Measurements from ENCODE around the gene DCLK1. TPM values are rescaled to one million over a fixed set of nuclear protein-coding genes. Genes with fewer than 3 reads are reported as not detected.
A peak's percentile ranks its signal among the peaks of the same experiment; 100 is the strongest.

DCLK1 gene
- total RNA-seq, 1 donor from 2014 or later, result 6.4 TPM

- Histone ChIP-seq H3K4me2 (no peak overlapping the region), H3K9me3 (ENCODE audit: low read depth) (no peaks in the 10 kb centered on the region), H3K79me2 (ENCODE audit: low read depth) (no peaks in the 10 kb centered on the region), H3K27ac (no peak overlapping the region), H4K20me1 (ENCODE audit: low read depth) (no peaks in the 10 kb centered on the region), H3K4me1 (peaks cover 14% of the 10 kb centered on the region), H3F3A (ENCODE audit: low read depth) (no peaks in the 10 kb centered on the region), H3K27me3 (no peaks in the 10 kb centered on the region), H2AFZ (replicated peaks) (no peak overlapping the region), H3K9ac (no peak overlapping the region), H3K4me3 (no peak overlapping the region), H3K36me3 (no peaks in the 10 kb centered on the region)
- H3K36me3 Mint-ChIP-seq, result no peaks in the 10 kb centered on the region
- no peak overlapping the region for H3K27ac Mint-ChIP-seq
- H3K4me1 Mint-ChIP-seq, result peaks cover 15% of the 10 kb centered on the region
- H3K27me3 Mint-ChIP-seq (ENCODE audit: insufficient read depth, low read depth), result no peaks in the 10 kb centered on the region
- TF ChIP-seq EZH2phosphoT487 (IDR thresholded peaks at IDR 0.05), result no peak
- TF ChIP-seq EZH2 (IDR thresholded peaks at IDR 0.05), result no peak
- no peak for TF ChIP-seq CTCF (IDR thresholded peaks at IDR 0.05)
- peaks cover 2% of the 10 kb centered on the region for H3K9me3 Mint-ChIP-seq
- H3K4me3 Mint-ChIP-seq, result no peak overlapping the region
- no peak for DNase-seq (ENCODE audit: low spot score)
Observed at GRCh38 chr13:35909091-35909490, 222.1 kb downstream of the DCLK1 start.

GRCh38 chr13:35908226-35908625, 223.0 kb downstream of the DCLK1 start:
- Histone ChIP-seq H3K9me3 (ENCODE audit: low read depth) (no peaks in the 10 kb centered on the region), H3K4me2 (no peak overlapping the region), H2AFZ (replicated peaks) (no peak overlapping the region), H4K20me1 (ENCODE audit: low read depth) (no peaks in the 10 kb centered on the region), H3K36me3 (no peaks in the 10 kb centered on the region), H3K27me3 (no peaks in the 10 kb centered on the region), H3K9ac (no peak overlapping the region), H3K4me3 (no peak overlapping the region), H3K4me1 (peaks cover 14% of the 10 kb centered on the region), H3K27ac (no peak overlapping the region), H3F3A (ENCODE audit: low read depth) (no peaks in the 10 kb centered on the region), H3K79me2 (ENCODE audit: low read depth) (no peaks in the 10 kb centered on the region)
- H3K27ac Mint-ChIP-seq, result no peak overlapping the region
- TF ChIP-seq EZH2phosphoT487 (IDR thresholded peaks at IDR 0.05), result no peak
- TF ChIP-seq EZH2 (IDR thresholded peaks at IDR 0.05), result no peak
- TF ChIP-seq CTCF (IDR thresholded peaks at IDR 0.05), result no peak
- H3K36me3 Mint-ChIP-seq, result no peaks in the 10 kb centered on the region
- H3K4me1 Mint-ChIP-seq, result peaks cover 15% of the 10 kb centered on the region
- H3K27me3 Mint-ChIP-seq (ENCODE audit: insufficient read depth, low read depth), result no peaks in the 10 kb centered on the region
- peak; percentile 18 for DNase-seq (ENCODE audit: low spot score)
- H3K9me3 Mint-ChIP-seq, result peaks cover 2% of the 10 kb centered on the region
- no peak overlapping the region for H3K4me3 Mint-ChIP-seq

- no peaks in the 10 kb centered on the region for H3K27me3 Mint-ChIP-seq (ENCODE audit: insufficient read depth, low read depth)
- Histone ChIP-seq H4K20me1 (ENCODE audit: low read depth) (no peaks in the 10 kb centered on the region), H3K9me3 (ENCODE audit: low read depth) (no peaks in the 10 kb centered on the region), H3K36me3 (no peaks in the 10 kb centered on the region), H2AFZ (replicated peaks) (no peak overlapping the region), H3K4me2 (no peak overlapping the region), H3K9ac (no peak overlapping the region), H3K4me1 (peaks cover 14% of the 10 kb centered on the region), H3K27ac (no peak overlapping the region), H3F3A (ENCODE audit: low read depth) (no peaks in the 10 kb centered on the region), H3K27me3 (no peaks in the 10 kb centered on the region), H3K4me3 (no peak overlapping the region), H3K79me2 (ENCODE audit: low read depth) (no peaks in the 10 kb centered on the region)
- no peaks in the 10 kb centered on the region for H3K36me3 Mint-ChIP-seq
- DNase-seq (ENCODE audit: low spot score), result no peak
- no peak overlapping the region for H3K27ac Mint-ChIP-seq
- no peak overlapping the region for H3K4me3 Mint-ChIP-seq
- TF ChIP-seq CTCF (IDR thresholded peaks at IDR 0.05), result no peak
- peaks cover 15% of the 10 kb centered on the region for H3K4me1 Mint-ChIP-seq
- no peaks in the 10 kb centered on the region for H3K9me3 Mint-ChIP-seq
Observed at GRCh38 chr13:35906636-35907035, 224.5 kb downstream of the DCLK1 start.

GRCh38 chr13:35903075-35903474, 228.1 kb downstream of the DCLK1 start:
- Histone ChIP-seq H3K9ac (no peak overlapping the region), H3K27ac (no peak overlapping the region), H3K36me3 (no peaks in the 10 kb centered on the region), H3K27me3 (no peaks in the 10 kb centered on the region), H2AFZ (replicated peaks) (no peak overlapping the region), H4K20me1 (ENCODE audit: low read depth) (no peaks in the 10 kb centered on the region), H3K4me2 (no peak overlapping the region), H3K79me2 (ENCODE audit: low read depth) (no peaks in the 10 kb centered on the region), H3K4me1 (peaks cover 3% of the 10 kb centered on the region), H3F3A (ENCODE audit: low read depth) (no peaks in the 10 kb centered on the region), H3K4me3 (no peak overlapping the region), H3K9me3 (ENCODE audit: low read depth) (no peaks in the 10 kb centered on the region)
- Mint-ChIP-seq H3K9me3 (no peaks in the 10 kb centered on the region), H3K36me3 (no peaks in the 10 kb centered on the region), H3K27me3 (ENCODE audit: insufficient read depth, low read depth) (no peaks in the 10 kb centered on the region), H3K4me3 (no peak overlapping the region), H3K27ac (no peak overlapping the region), H3K4me1 (no peaks in the 10 kb centered on the region)
- TF ChIP-seq CTCF (IDR thresholded peaks at IDR 0.05) (no peak), EZH2 (IDR thresholded peaks at IDR 0.05) (no peak), EZH2phosphoT487 (IDR thresholded peaks at IDR 0.05) (no peak)
- DNase-seq (ENCODE audit: low spot score), result no peak
